Neural progenitor cell (in vitro differentiated cells): ENCODE results near the gene RIMS1.

Experiments
- EZH2 ChIP-seq: fragments of 200-600 bp; sonication (generic); IDR thresholded peaks from 2 replicates; pipeline ENCODE4 v1.6.1; 2017; ENCODE audit warnings: antibody characterized with exemption, mild to moderate bottlenecking, moderate library complexity
- TF ChIP-seq, protein P1 (sequence below): fragments of 200-600 bp; sonication (generic); IDR thresholded peaks from 2 replicates; pipeline ENCODE4 v1.5.1; 2017; ENCODE audit warnings: antibody characterized with exemption, mild to moderate bottlenecking

DNA sequence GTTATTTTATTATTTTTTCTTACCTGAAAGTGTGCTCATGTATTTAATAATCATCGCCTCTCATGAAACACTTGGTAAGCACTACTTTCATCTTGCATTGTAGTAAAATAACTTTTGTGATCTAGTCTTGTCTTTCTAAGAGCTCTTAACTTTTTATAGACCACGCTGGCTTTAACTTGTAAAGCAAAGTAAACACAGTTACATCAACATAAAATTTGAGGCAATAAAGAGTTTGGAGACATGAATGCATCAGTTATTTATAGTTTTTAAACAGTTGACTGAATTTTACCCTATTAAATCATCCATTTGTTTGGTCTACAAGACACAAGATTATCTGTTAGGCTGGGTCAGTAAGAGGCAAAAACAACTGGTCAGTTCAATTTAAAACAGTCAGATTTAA is 517.1 kb downstream of the RIMS1 start:
- TF ChIP-seq, protein P1, sequence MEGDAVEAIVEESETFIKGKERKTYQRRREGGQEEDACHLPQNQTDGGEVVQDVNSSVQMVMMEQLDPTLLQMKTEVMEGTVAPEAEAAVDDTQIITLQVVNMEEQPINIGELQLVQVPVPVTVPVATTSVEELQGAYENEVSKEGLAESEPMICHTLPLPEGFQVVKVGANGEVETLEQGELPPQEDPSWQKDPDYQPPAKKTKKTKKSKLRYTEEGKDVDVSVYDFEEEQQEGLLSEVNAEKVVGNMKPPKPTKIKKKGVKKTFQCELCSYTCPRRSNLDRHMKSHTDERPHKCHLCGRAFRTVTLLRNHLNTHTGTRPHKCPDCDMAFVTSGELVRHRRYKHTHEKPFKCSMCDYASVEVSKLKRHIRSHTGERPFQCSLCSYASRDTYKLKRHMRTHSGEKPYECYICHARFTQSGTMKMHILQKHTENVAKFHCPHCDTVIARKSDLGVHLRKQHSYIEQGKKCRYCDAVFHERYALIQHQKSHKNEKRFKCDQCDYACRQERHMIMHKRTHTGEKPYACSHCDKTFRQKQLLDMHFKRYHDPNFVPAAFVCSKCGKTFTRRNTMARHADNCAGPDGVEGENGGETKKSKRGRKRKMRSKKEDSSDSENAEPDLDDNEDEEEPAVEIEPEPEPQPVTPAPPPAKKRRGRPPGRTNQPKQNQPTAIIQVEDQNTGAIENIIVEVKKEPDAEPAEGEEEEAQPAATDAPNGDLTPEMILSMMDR: no peak
- TF ChIP-seq EZH2: no peak
